H1 (cell line): ENCODE results near the gene GRID2. TPM values are rescaled to one million over a fixed set of nuclear protein-coding genes. Genes with fewer than 3 reads are reported as not detected.

ENCODE experiments used
- CTCF ChIA-PET: fragments of 300-600 bp; sonication (Branson Sonifier 250); formaldehyde crosslinking; loops from one replicate; lab custom pipeline; 2021; ENCODE audit not compliant: partially characterized antibody; lab: Charles Lee
- POLR2A ChIA-PET: fragments of 300-600 bp; sonication (Branson Sonifier 250); formaldehyde crosslinking; loops from one replicate; lab custom pipeline; 2021; ENCODE audit warnings: inconsistent platforms; ENCODE audit not compliant: partially characterized antibody; lab: Charles Lee
- DNase-seq, 2 experiments: peaks; one replicate each; pipeline versions ENCODE4 v3.0.0 to v3.0.0-alpha.2; 2010 to 2022; ENCODE audit warnings: low spot score in 2 of 2, low read depth in 1 of 2, mixed read lengths in 1 of 2
- FAIRE-seq: peaks from 2 replicates; lab custom pipeline; 2011; peaks lifted over from hg19 to GRCh38; lab: Jason Lieb, UNC
- H2AFZ ChIP-seq: 2 replicates; pipeline ENCODE4 v1.8.1; 2012; ENCODE audit warnings: low read length, inconsistent platforms
- H2AK5ac ChIP-seq: 2 replicates; pipeline ENCODE4 v1.6.1; 2013; ENCODE audit warnings: low read depth, low read length
- H2BK120ac ChIP-seq: replicated peaks from 2 replicates; pipeline ENCODE3; 2013; ENCODE audit warnings: low read depth, low read length, inconsistent platforms
- H2BK12ac ChIP-seq: 2 replicates; pipeline ENCODE4 v1.6.1; 2013; ENCODE audit warnings: low read depth, low read length
- H2BK15ac ChIP-seq: 2 replicates; pipeline ENCODE4 v1.6.1; 2013; ENCODE audit warnings: low read length
- H2BK20ac ChIP-seq: 2 replicates; pipeline ENCODE4 v1.6.1; 2013; ENCODE audit warnings: low read length
- H2BK5ac ChIP-seq: 2 replicates; pipeline ENCODE4 v1.6.1; 2013; ENCODE audit warnings: low read depth, low read length
- H3K14ac ChIP-seq: 2 replicates; pipeline ENCODE4 v1.6.1; 2013; ENCODE audit warnings: inconsistent platforms; ENCODE audit not compliant: insufficient read length
- H3K18ac ChIP-seq: 2 replicates; pipeline ENCODE4 v1.6.1; 2013; ENCODE audit warnings: low read length; ENCODE audit errors: extremely low read depth
- H3K23ac ChIP-seq: 2 replicates; pipeline ENCODE4 v1.6.1; 2013; ENCODE audit warnings: inconsistent platforms; ENCODE audit not compliant: insufficient read length
- H3K23me2 ChIP-seq: 2 replicates; pipeline ENCODE4 v1.6.1; 2013; ENCODE audit warnings: low read depth, low read length
- H3K27ac ChIP-seq: 2 replicates; pipeline ENCODE4 v1.6.1; 2011; ENCODE audit warnings: low read depth, low read length, inconsistent platforms
- H3K27me3 ChIP-seq, 4 experiments: replicated peaks in 1 of 4; 1 replicate in 1 of 4; 2 replicates in 3 of 4; pipeline versions ENCODE4 v1.6.1 to v1.8.1; 2011 to 2013; ENCODE audit warnings: low read length in 3 of 4, mild to moderate bottlenecking in 3 of 4, inconsistent platforms in 2 of 4, mixed read lengths in 2 of 4, moderate library complexity in 1 of 4; ENCODE audit not compliant: control insufficient read depth in 3 of 4, insufficient read depth in 3 of 4; ENCODE audit errors: extremely low read depth in 1 of 4
- H3K36me3 ChIP-seq, 4 experiments: 2 replicates each; pipeline versions ENCODE4 v1.6.1 to v1.8.1; 2011 to 2013; ENCODE audit warnings: mild to moderate bottlenecking in 4 of 4, low read length in 3 of 4, moderate library complexity in 2 of 4, control low read depth in 1 of 4, inconsistent platforms in 1 of 4; ENCODE audit not compliant: insufficient read depth in 4 of 4, control insufficient read depth in 2 of 4
- H3K4ac ChIP-seq: replicated peaks from 2 replicates; pipeline ENCODE3; 2013; ENCODE audit warnings: low read length, low read depth, mixed read lengths, inconsistent platforms; ENCODE audit not compliant: insufficient read length
- H3K4me1 ChIP-seq, 4 experiments: replicated peaks in 1 of 4; 1 replicate in 1 of 4; 2 replicates in 3 of 4; pipeline versions ENCODE4 v1.6.1 to v1.8.1; 2011 to 2013; ENCODE audit warnings: low read length in 3 of 4, inconsistent platforms in 2 of 4, mixed read lengths in 1 of 4; ENCODE audit not compliant: insufficient read depth in 4 of 4, control insufficient read depth in 3 of 4
- H3K4me2 ChIP-seq, 2 experiments: 2 replicates each; pipeline versions ENCODE4 v1.6.1 to v1.8.1; 2011 to 2013; ENCODE audit warnings: low read depth in 2 of 2, low read length in 2 of 2, control low read depth in 1 of 2, inconsistent platforms in 1 of 2, mild to moderate bottlenecking in 1 of 2; ENCODE audit not compliant: insufficient read depth in 1 of 2
- H3K4me3 ChIP-seq, 4 experiments: fragments of 200-600, 300-600 bp in 1 of 4; sonication (generic), shearing (Covaris generic), sonication (Bioruptor Twin) in 1 of 4; 2 replicates each; pipeline versions ENCODE4 v1.5.1 to v1.8.1; 2011 to 2016; ENCODE audit warnings: low read length in 4 of 4, low read depth in 3 of 4, control low read depth in 2 of 4, inconsistent platforms in 2 of 4, mild to moderate bottlenecking in 2 of 4, mixed read lengths in 1 of 4, moderate library complexity in 1 of 4; ENCODE audit not compliant: insufficient read depth in 2 of 4; ENCODE audit errors: extremely low read depth in 1 of 4
- H3K56ac ChIP-seq: replicated peaks from 2 replicates; pipeline ENCODE3; 2013; ENCODE audit warnings: low read depth, mild to moderate bottlenecking, mixed read lengths, low read length, inconsistent platforms; ENCODE audit not compliant: insufficient read length
- H3K79me1 ChIP-seq: 2 replicates; pipeline ENCODE4 v1.6.1; 2013; ENCODE audit warnings: low read depth, low read length, control low read depth
- H3K79me2 ChIP-seq, 2 experiments: 2 replicates each; pipeline versions ENCODE4 v1.6.1 to v1.8.1; 2012 to 2013; ENCODE audit warnings: low read length in 2 of 2, mild to moderate bottlenecking in 2 of 2, inconsistent platforms in 1 of 2; ENCODE audit not compliant: insufficient read depth in 2 of 2, control insufficient read depth in 1 of 2
- H3K9ac ChIP-seq, 4 experiments: replicated peaks in 1 of 4; 1 replicate in 1 of 4; 2 replicates in 3 of 4; pipeline versions ENCODE4 v1.6.1 to v1.8.1; 2011 to 2013; ENCODE audit warnings: low read depth in 3 of 4, low read length in 3 of 4, control low read depth in 2 of 4, mild to moderate bottlenecking in 2 of 4, moderate library complexity in 2 of 4, inconsistent platforms in 1 of 4; ENCODE audit errors: extremely low read depth in 1 of 4
- H3K9me3 ChIP-seq, 2 experiments: 2 replicates each; pipeline versions ENCODE4 v1.6.1 to v1.8.1; 2012 to 2013; ENCODE audit warnings: mild to moderate bottlenecking in 2 of 2, moderate library complexity in 2 of 2, control low read depth in 1 of 2, inconsistent platforms in 1 of 2, low read depth in 1 of 2, low read length in 1 of 2, mixed read lengths in 1 of 2; ENCODE audit not compliant: insufficient read depth in 2 of 2
- H4K20me1 ChIP-seq, 2 experiments: replicated peaks in 1 of 2; 2 replicates each; pipeline versions ENCODE3 to v1.8.1; 2011 to 2013; ENCODE audit warnings: inconsistent platforms in 2 of 2, low read length in 2 of 2, mild to moderate bottlenecking in 1 of 2; ENCODE audit not compliant: insufficient read depth in 2 of 2, control insufficient read depth in 1 of 2
- H4K5ac ChIP-seq: 2 replicates; pipeline ENCODE4 v1.6.1; 2013; ENCODE audit warnings: low read length, low read depth, mixed read lengths, inconsistent platforms; ENCODE audit not compliant: insufficient read length
- H4K8ac ChIP-seq: 2 replicates; pipeline ENCODE4 v1.8.0; 2013; ENCODE audit warnings: mild to moderate bottlenecking, moderate library complexity, low read length, inconsistent platforms; ENCODE audit not compliant: insufficient read depth; ENCODE audit errors: extremely low read depth
- H4K91ac ChIP-seq: replicated peaks from 2 replicates; pipeline ENCODE3; 2013; ENCODE audit warnings: low read length, mixed read lengths, inconsistent platforms; ENCODE audit not compliant: insufficient read length
- ASH2L ChIP-seq: fragments of 200-600, 300-600 bp; sonication (generic); IDR thresholded peaks from one replicate; pipeline ENCODE4 v1.7.1; 2017; ENCODE audit warnings: low read length
- CBX5 ChIP-seq: fragments of 300-800, 300-1000 bp; sonication (generic); IDR thresholded peaks from 2 replicates; pipeline ENCODE4 v1.7.1; 2016; ENCODE audit warnings: antibody characterized with exemption, low read length, low read depth
- CBX8 ChIP-seq: fragments of 300-800, 300-1000 bp; sonication (generic); IDR thresholded peaks from 2 replicates; pipeline ENCODE4 v1.7.1; 2016; ENCODE audit warnings: low read depth, low read length, borderline replicate concordance
- CTBP2 ChIP-seq: IDR thresholded peaks from 2 replicates; pipeline ENCODE4 v1.7.0; 2011; ENCODE audit warnings: borderline replicate concordance, mild to moderate bottlenecking, moderate library complexity, mixed read lengths, low read length; ENCODE audit not compliant: insufficient read depth, insufficient read length
- HDAC2 ChIP-seq, 2 experiments: fragments of 300-600 bp in 1 of 2; sonication (generic) in 1 of 2; IDR thresholded peaks; 2 replicates each; pipeline ENCODE4 v1.6.1; 2011 to 2012; ENCODE audit warnings: low read depth in 2 of 2, low read length in 2 of 2, mild to moderate bottlenecking in 2 of 2, moderate library complexity in 2 of 2, borderline replicate concordance in 1 of 2, inconsistent platforms in 1 of 2
- KDM5A ChIP-seq: fragments of 200-600 bp; IDR thresholded peaks from 2 replicates; pipeline ENCODE4 v1.7.1; 2012; ENCODE audit warnings: mild to moderate bottlenecking, low read length, inconsistent platforms, mixed read lengths
- MAFK ChIP-seq: IDR thresholded peaks from 2 replicates; pipeline ENCODE4 v1.6.1; 2012; ENCODE audit warnings: low read depth, mild to moderate bottlenecking, improper control_type of control experiment, low read length
- SIX5 ChIP-seq: IDR thresholded peaks from 2 replicates; pipeline ENCODE4 v1.6.1; 2011; ENCODE audit warnings: mild to moderate bottlenecking, low read depth, low read length
- USF2 ChIP-seq: IDR thresholded peaks from 2 replicates; pipeline ENCODE4 v1.6.1; 2011; ENCODE audit warnings: low read length, improper control_type of control experiment
- YY1 ChIP-seq: IDR thresholded peaks from 2 replicates; pipeline ENCODE4 v1.6.1; 2011; ENCODE audit warnings: low read depth, mild to moderate bottlenecking, low read length
- ZNF274 ChIP-seq: IDR thresholded peaks from 2 replicates; pipeline ENCODE4 v1.7.0; 2012; ENCODE audit warnings: low read length, borderline replicate concordance; ENCODE audit errors: extremely low read depth
- WGBS, 2 experiments: shearing (Covaris generic) in 1 of 2; methylation state at CpG; one replicate each; pipeline versions ENCODE4 v1.1.6 to v1.1.7; 2013 to 2015; ENCODE audit warnings: low lambda C conversion rate in 2 of 2, mixed read lengths in 2 of 2, inconsistent platforms in 1 of 2, low coverage in 1 of 2, missing lambda C conversion rate in 1 of 2; ENCODE audit not compliant: insufficient replicate concordance in 2 of 2, insufficient coverage in 1 of 2, insufficient read length in 1 of 2; ENCODE audit errors: extremely low coverage in 1 of 2, missing lambda C conversion rate in 1 of 2; 5-methylcytosine and 5-hydroxymethylcytosine counted together
- polyA plus RNA-seq, 7 experiments: library from polyadenylated mRNA; depleted of rRNA in 3 of 7; stranded (reverse) in 5 of 7; unstranded in 2 of 7; fragments of >200 nt in 5 of 7; fragments of 200-250 nt in 2 of 7; gene quantifications; 1 replicate in 5 of 7; 2 replicates in 1 of 7; 4 replicates in 1 of 7; pipeline versions ENCODE4 v1.2.1 to v1.2.3, GENCODE V29; 2011 to 2013; ENCODE audit warnings: missing spikeins in 2 of 7, mixed read lengths in 2 of 7
- total RNA-seq: library from RNA; stranded (reverse); fragmentation: NEBNext Ultra II Directional; extraction: Animal tissue kit (Norgen Biotek cat#: 25700); gene quantifications from 2 replicates; pipeline ENCODE4 v1.2.1, GENCODE V29; 2021

The GRID2 gene
- total and polyA plus RNA-seq, 2 of the 8 experiments (the other 6 are each of a cell fraction or from before 2014, with no cell fraction given): 31.1 to 81.9 TPM

DNA sequence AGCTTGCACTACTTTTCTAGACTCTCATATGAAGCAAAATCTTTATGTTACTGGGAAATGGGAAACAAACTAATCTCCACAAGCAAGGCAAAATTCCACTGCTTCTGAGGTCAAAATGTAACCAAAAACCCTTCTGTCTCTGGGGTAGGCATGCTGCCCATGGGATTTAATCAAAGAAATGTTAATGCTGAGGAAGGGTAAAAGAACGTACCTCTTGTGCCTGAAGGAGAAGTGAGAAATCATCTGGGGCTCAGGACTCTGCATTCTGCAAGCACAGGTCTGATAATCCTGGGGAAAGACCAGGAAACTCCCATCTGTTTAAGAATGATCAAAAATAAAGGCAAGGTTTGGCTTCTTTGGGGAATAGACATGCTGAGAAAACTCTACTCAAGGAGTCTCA is 184.7 kb downstream of the GRID2 start:
- H4K5ac ChIP-seq: no peak overlapping the region
- no peak overlapping the region for H2AK5ac ChIP-seq
- peaks cover 0 to 12% (median 4%) of the 10 kb centered on the region in 4 experiments; a peak in 3 of 7 replicates for H3K4me1 ChIP-seq
- H3K18ac ChIP-seq: 0 out of 2 replicates have a peak overlapping the region, but pooled peaks have one; percentile 9
- H3K14ac ChIP-seq: no peak overlapping the region
- no peaks in the 10 kb centered on the region for H3K27me3 ChIP-seq
- H3K23ac ChIP-seq: no peak overlapping the region
- H3K23me2 ChIP-seq: no peaks in the 10 kb centered on the region; the same call in 1 of the 2 replicates
- ChIA-PET CTCF (no interaction called here), POLR2A (interaction anchor here (1.7 kb wide), 1 partner anchor 13 kb away, joined by 3 read pairs; no protein-coding TSS in a partner anchor)
- peak overlapping the region in 1 of 4 experiments; percentile 1; a peak in 1 of 8 replicates for H3K4me3 ChIP-seq
- H3K4me2 ChIP-seq: peak overlapping the region; percentile 19 to 21; a peak in 2 of 4 replicates
- 0 out of 2 replicates have a peak overlapping the region, but pooled peaks have one; percentile 1 for H3K27ac ChIP-seq
- no peak overlapping the region for H3K9ac ChIP-seq
- H2AFZ ChIP-seq: no peak overlapping the region
- DNase-seq: no peak
- H3K9me3 ChIP-seq: no peaks in the 10 kb centered on the region
- no peaks in the 10 kb centered on the region for H3K36me3 ChIP-seq
- H3K79me1 ChIP-seq: no peaks in the 10 kb centered on the region
- peak; percentile 84 for FAIRE-seq
- H2BK12ac ChIP-seq: no peak overlapping the region
- peaks cover 7 to 99% of the 10 kb centered on the region in 2 experiments; a peak in 3 of 4 replicates for H3K79me2 ChIP-seq
- H2BK5ac ChIP-seq: no peak overlapping the region
- TF ChIP-seq YY1 (no peak), MAFK (no peak), KDM5A (no peak), ASH2L (no peak), USF2 (no peak), SIX5 (no peak), CBX5 (no peak), CBX8 (no peak), CTBP2 (no peak), HDAC2 (IDR thresholded peaks at IDR 0.05; ENCODE audit: borderline replicate concordance in 1 of 2, low read depth in 2 of 2, low read length in 2 of 2) (no peak), ZNF274 (no peak)
- no peak overlapping the region for H2BK20ac ChIP-seq
- no peak overlapping the region for H4K91ac ChIP-seq
- no peak overlapping the region for H3K4ac ChIP-seq
- H4K20me1 ChIP-seq: peaks cover 4 to 25% of the 10 kb centered on the region in 2 experiments
- H3K56ac ChIP-seq: no peak overlapping the region
- H2BK15ac ChIP-seq: no peak overlapping the region
- no peak overlapping the region for H4K8ac ChIP-seq
- no peak overlapping the region for H2BK120ac ChIP-seq
- WGBS, 2 experiments: 38% methylated on average over 1 of the region's 1 CpG; no CpG with 5 or more reads in 1 of the 2 experiments
